Lower lobe of right lung (tissue), 2 donors: ENCODE data around the gene CELF2. TPM values are rescaled to one million over a fixed set of nuclear protein-coding genes. Genes with fewer than 3 reads are reported as not detected.

Experiments
- ATAC-seq, 2 donors: fragments of 200-7000 bp; cut with Tn5 transposase; one replicate each; pipeline ENCODE4 v1.9.1; 2020 to 2022; ENCODE audit warnings: mild to moderate bottlenecking in 2 of 2, moderate library complexity in 2 of 2
- DNase-seq: peaks from one replicate; pipeline ENCODE4 v3.0.0-alpha.2; 2020
- H3K27ac ChIP-seq: fragments of 200-600 bp; one replicate; pipeline ENCODE4 v1.8.0; 2022
- H3K27me3 ChIP-seq: fragments of 200-600 bp; one replicate; pipeline ENCODE4 v1.8.0; 2022; ENCODE audit warnings: low read depth
- H3K36me3 ChIP-seq: fragments of 200-600 bp; one replicate; pipeline ENCODE4 v1.8.0; 2022; ENCODE audit warnings: mild to moderate bottlenecking
- H3K4me1 ChIP-seq: fragments of 200-600 bp; one replicate; pipeline ENCODE4 v1.8.0; 2022
- H3K4me3 ChIP-seq: fragments of 200-600 bp; one replicate; pipeline ENCODE4 v1.8.0; 2022; ENCODE audit warnings: mild to moderate bottlenecking
- H3K9me3 ChIP-seq: fragments of 200-600 bp; one replicate; pipeline ENCODE4 v1.8.0; 2022
- intact Hi-C: fragments of 100-400 bp; cut with DNase I; formaldehyde crosslinking; loops from one replicate; pipeline ENCODE4 v1.11.0; 2022
- total RNA-seq: library from RNA; stranded (reverse); fragmentation: NEBNext Ultra II Directional; extraction: Animal tissue kit (Norgen Biotek cat#: 25700); gene quantifications from one replicate; pipeline ENCODE4 v1.2.1, GENCODE V29; 2021
- TF ChIP-seq, protein P1 (sequence below): fragments of 200-600 bp; IDR thresholded peaks from one replicate; pipeline ENCODE4 v1.8.0; 2022; ENCODE audit warnings: antibody characterized with exemption, mild to moderate bottlenecking
- donor health status: DM: no; HTN: yes; CAD: no; lungs with severe emphysema.

The CELF2 gene
- total RNA-seq, 1 donor from 2014 or later: 106 TPM

DNA sequence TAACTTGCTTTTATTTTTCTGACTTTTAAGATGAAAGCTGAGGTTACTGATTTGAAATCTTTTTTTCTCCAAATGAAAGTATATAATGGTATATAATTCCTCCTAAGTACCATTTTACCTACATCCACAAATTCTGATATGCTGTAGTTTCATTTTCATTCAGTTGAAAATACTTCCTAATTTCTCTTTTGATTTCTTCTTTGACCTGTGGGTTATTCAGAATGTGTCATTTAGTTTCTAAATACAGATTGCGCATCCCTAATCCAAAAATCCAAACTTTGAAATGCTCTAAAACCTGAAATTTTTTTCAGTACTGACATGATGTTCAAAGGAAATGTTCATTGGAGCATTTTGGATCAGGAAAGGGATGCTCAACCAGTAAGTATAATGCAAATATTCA, 168.7 kb downstream of the CELF2 start:
- TF ChIP-seq, protein P1, sequence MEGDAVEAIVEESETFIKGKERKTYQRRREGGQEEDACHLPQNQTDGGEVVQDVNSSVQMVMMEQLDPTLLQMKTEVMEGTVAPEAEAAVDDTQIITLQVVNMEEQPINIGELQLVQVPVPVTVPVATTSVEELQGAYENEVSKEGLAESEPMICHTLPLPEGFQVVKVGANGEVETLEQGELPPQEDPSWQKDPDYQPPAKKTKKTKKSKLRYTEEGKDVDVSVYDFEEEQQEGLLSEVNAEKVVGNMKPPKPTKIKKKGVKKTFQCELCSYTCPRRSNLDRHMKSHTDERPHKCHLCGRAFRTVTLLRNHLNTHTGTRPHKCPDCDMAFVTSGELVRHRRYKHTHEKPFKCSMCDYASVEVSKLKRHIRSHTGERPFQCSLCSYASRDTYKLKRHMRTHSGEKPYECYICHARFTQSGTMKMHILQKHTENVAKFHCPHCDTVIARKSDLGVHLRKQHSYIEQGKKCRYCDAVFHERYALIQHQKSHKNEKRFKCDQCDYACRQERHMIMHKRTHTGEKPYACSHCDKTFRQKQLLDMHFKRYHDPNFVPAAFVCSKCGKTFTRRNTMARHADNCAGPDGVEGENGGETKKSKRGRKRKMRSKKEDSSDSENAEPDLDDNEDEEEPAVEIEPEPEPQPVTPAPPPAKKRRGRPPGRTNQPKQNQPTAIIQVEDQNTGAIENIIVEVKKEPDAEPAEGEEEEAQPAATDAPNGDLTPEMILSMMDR: no peak
- no peak for DNase-seq
- H3K27me3 ChIP-seq: no peaks in the 10 kb centered on the region
- no peak for ATAC-seq
- H3K36me3 ChIP-seq: peaks cover 12% of the 10 kb centered on the region
- intact Hi-C loops: no loop called here
- H3K4me1 ChIP-seq: peaks cover 39% of the 10 kb centered on the region
- no peak overlapping the region for H3K4me3 ChIP-seq
- peaks cover 10% of the 10 kb centered on the region for H3K9me3 ChIP-seq
- H3K27ac ChIP-seq: no peak overlapping the region

DNA sequence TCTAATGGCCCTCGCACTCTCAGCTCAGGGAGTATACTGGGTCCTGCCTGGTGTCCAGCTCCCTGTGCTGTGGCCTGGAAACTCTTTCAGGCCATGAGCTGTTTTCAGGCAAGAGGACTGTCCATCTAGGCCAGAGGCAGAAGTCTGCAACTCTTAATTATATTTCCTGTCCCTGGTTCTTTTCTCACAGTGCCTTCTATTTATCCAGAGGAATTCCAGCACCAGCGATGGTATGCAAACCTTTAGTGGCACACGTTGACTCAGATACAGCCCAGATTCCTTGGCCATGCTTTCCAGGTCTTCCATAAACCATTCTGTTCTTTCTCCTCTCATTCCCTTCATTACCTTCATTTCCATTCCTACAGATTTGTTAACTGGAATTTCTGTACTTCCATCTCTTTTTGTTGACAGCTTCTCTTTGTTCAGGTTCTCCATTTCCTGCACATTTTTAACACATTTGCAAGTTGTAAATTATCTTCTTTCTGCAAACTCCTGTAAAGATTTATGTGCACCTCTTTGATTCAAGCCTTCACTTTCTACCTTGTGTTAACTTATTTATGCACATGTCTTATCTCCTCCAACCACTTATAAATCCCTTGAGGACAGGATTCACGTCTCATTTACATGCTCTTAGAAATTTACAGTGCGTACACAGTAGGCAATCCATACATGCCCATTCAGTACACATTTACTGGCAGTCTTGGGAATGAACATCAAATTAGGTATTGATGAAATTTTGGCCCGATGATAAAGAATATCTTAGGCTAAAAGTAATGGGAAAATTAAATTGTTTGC, 172.1 kb downstream of the CELF2 start:
- peaks cover 6% of the 10 kb centered on the region for H3K36me3 ChIP-seq
- intact Hi-C loops: no loop called here
- peaks cover 9% of the 10 kb centered on the region for H3K9me3 ChIP-seq
- no peaks in the 10 kb centered on the region for H3K27me3 ChIP-seq
- no peak overlapping the region for H3K27ac ChIP-seq
- no peak for DNase-seq
- H3K4me3 ChIP-seq: no peak overlapping the region
- peaks cover 41% of the 10 kb centered on the region for H3K4me1 ChIP-seq
- peak in 1 of 2 donors; percentile 13 for ATAC-seq
- TF ChIP-seq, protein P1: no peak

DNA sequence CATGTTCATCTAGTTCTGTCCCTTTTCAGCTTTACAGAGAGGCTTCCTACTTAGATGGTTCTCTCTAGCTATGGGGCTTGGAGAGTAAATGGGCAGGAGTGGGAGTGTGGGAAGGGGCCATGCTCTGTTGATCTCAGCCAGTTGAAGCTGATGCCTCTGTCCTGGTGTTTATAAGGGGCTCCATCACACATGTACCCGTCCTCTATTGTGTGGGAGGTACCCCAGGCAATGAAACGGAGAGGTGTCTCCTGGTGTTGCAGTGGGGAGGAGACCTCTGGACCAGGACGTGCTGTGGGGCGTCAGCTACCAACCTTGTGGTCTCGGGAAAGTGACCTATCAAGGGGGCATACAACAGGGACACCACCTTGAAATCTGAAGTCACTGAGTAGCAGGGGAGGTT, 173.5 kb downstream of the CELF2 start:
- TF ChIP-seq, protein P1: no peak
- no peaks in the 10 kb centered on the region for H3K9me3 ChIP-seq
- H3K27ac ChIP-seq: no peak overlapping the region
- DNase-seq (no peak), ATAC-seq (peak in 1 of 2 donors; percentile 5)
- H3K4me3 ChIP-seq: no peak overlapping the region
- peaks cover 20% of the 10 kb centered on the region for H3K36me3 ChIP-seq
- H3K27me3 ChIP-seq: no peaks in the 10 kb centered on the region
- intact Hi-C loops: no loop called here
- H3K4me1 ChIP-seq: peaks cover 55% of the 10 kb centered on the region

DNA sequence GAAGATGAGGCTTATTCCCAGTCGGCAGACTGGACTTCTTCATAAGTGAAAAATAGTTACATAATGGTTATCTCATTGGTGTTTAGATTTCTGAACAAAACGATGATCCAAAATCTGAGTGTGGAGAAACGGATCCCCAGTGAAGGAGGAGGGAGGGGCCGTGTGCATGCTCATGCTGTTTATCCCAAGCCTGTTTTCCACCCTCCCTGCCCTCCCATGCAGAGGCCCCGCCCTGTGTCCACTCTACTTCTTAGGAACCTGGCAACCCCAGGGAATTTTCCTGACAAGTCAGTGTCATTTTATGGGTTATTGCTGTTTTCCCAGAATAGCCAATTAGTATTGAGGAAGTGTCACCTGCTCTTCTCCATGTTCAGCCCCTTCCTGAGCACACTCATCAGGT, 174.0 kb downstream of the CELF2 start:
- TF ChIP-seq, protein P1: no peak
- Histone ChIP-seq H3K9me3 (no peaks in the 10 kb centered on the region), H3K27me3 (no peaks in the 10 kb centered on the region), H3K27ac (peak overlapping the region; percentile 33), H3K4me1 (peaks cover 60% of the 10 kb centered on the region), H3K36me3 (peaks cover 24% of the 10 kb centered on the region), H3K4me3 (no peak overlapping the region)
- DNase-seq (no peak), ATAC-seq (peak; percentile 13 to 40)
- intact Hi-C loops: no loop called here

DNA sequence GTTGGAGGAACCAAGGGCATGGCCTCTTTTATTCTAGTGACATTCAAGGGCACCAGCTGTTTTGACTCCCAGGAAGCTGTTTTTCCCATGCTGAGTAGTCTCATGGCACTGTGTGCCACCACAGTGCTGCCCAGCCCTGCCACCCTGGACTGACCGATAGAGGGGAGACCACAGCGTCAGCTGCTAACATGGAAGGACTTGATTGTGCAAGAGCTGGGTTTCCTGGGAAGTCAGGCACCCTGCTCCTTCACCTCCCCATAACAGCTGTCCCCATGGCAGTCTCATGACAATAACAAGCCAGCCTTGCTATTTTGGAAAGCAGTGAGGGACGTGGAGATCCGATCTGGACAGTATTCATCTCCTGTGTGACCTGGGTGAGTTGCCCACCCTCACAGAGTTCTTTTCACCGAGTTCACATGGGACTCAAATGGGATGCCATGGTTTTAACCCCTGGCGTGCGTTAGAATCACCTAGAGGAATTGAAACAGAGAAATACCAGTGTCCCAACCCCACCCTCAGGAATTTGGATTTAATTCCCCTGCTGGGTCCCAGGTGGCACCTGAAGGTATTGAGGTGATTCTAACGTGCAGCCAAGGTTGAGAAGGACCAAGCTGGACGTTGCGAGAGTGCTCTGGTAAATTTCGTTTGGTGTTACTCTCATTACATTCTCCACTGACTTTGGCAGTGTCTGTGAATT, 174.8 kb downstream of the CELF2 start:
- Histone ChIP-seq H3K27ac (peak overlapping the region; percentile 33), H3K36me3 (peaks cover 24% of the 10 kb centered on the region), H3K9me3 (no peaks in the 10 kb centered on the region), H3K4me1 (peaks cover 66% of the 10 kb centered on the region), H3K4me3 (no peak overlapping the region), H3K27me3 (no peaks in the 10 kb centered on the region)
- ATAC-seq (peak; percentile 61 to 81), DNase-seq (peak; percentile 70)
- TF ChIP-seq, protein P1: no peak
- intact Hi-C loops: no loop called here
